DND-41 (cell line): ENCODE results near the gene TTC33.

ENCODE experiments used
- CTCF ChIP-seq: IDR thresholded peaks from 2 replicates; pipeline ENCODE4 v1.5.1; 2012; ENCODE audit warnings: borderline replicate concordance, low read length, moderate library complexity, mild to moderate bottlenecking; ENCODE audit not compliant: poor library complexity, severe bottlenecking; ENCODE audit errors: extremely low read depth
- EZH2 ChIP-seq: IDR thresholded peaks from 3 replicates; pipeline ENCODE4 v1.6.1; 2012; ENCODE audit warnings: borderline replicate concordance, low read depth, mild to moderate bottlenecking, moderate library complexity, low read length, inconsistent platforms; ENCODE audit not compliant: severe bottlenecking

GRCh38 chr5:40784027-40784653 lies 28.4 kb upstream of the TTC33 start:
- no peak for TF ChIP-seq CTCF
- TF ChIP-seq EZH2: no peak
